Transverse colon (tissue), 4 donors: ENCODE measurements around the gene MARCHF3. TPM values are rescaled to one million over a fixed set of nuclear protein-coding genes. Genes with fewer than 3 reads are reported as not detected.
"Not testable (repeated sequence)": the region's sequence is repeated elsewhere in the genome, so short reads cannot be mapped to it uniquely, and the experiment has no call there.

Experiments
- DNase-seq: peaks from one replicate; pipeline ENCODE4 v3.0.0-alpha.2; 2019
- H3K27ac ChIP-seq, 4 donors: fragments of 200-600 bp; sonication (generic); 2 replicates each; pipeline ENCODE4 v1.5.1; 2016 to 2018; ENCODE audit warnings: inconsistent platforms in 4 of 4
- H3K27me3 ChIP-seq: fragments of 200-600 bp; sonication (generic); 2 replicates; pipeline ENCODE4 v1.5.1; 2017; ENCODE audit warnings: inconsistent platforms
- H3K36me3 ChIP-seq, 4 donors: fragments of 200-600 bp; sonication (generic); 2 replicates each; pipeline ENCODE4 v1.5.1; 2017 to 2019; ENCODE audit warnings: inconsistent platforms in 4 of 4
- H3K4me1 ChIP-seq, 4 donors: fragments of 200-600 bp; sonication (generic); 2 replicates each; pipeline ENCODE4 v1.5.1; 2017 to 2020; ENCODE audit warnings: inconsistent platforms in 4 of 4
- H3K4me3 ChIP-seq, 4 donors: fragments of 200-600 bp; sonication (generic); 1 replicate in 1 of 4; 2 replicates in 3 of 4; pipeline versions ENCODE4 v1.5.1 to v1.6.1; 2017 to 2019; ENCODE audit warnings: inconsistent platforms in 4 of 4
- H3K9me3 ChIP-seq, 2 donors: fragments of 200-600 bp; sonication (generic); 2 replicates each; pipeline ENCODE4 v1.5.1; 2017 to 2019; ENCODE audit warnings: inconsistent platforms in 2 of 2
- EP300 ChIP-seq: sonication (generic); formaldehyde crosslinking; IDR thresholded peaks from one replicate; pipeline ENCODE4 v1.6.1; 2017; ENCODE audit warnings: antibody characterized with exemption, low read depth
- POLR2A ChIP-seq: fragments of 450-650 bp; IDR thresholded peaks from one replicate; pipeline ENCODE4 v1.6.1; 2016; ENCODE audit warnings: antibody characterized with exemption, mild to moderate bottlenecking, moderate library complexity
- POLR2AphosphoS5 ChIP-seq, 3 donors: sonication (generic); formaldehyde crosslinking; IDR thresholded peaks; one replicate each; pipeline ENCODE4 v1.6.1; 2016; ENCODE audit warnings: antibody characterized with exemption in 3 of 3
- WGBS, 2 donors: methylation state at CpG; one replicate each; pipeline ENCODE4 v1.1.5; 2018; ENCODE audit warnings: low coverage in 1 of 2; 5-methylcytosine and 5-hydroxymethylcytosine counted together
- in situ Hi-C, 4 donors: fragments of 200-750 bp; cut with MboI; loops; one replicate each; pipeline versions ENCODE4 v1.15.0 to v1.15.1; 2017; ENCODE audit warnings: low sequenced_read_pairs in 3 of 4, low pct_ligation_motif_present in 1 of 4, low pct_unique_long_range_greater_than_20kb in 1 of 4
- intact Hi-C: fragments of 100-400 bp; cut with DNase I; formaldehyde crosslinking; loops from one replicate; pipeline ENCODE4 v1.15.1; 2023; ENCODE audit warnings: low total_unique reads
- total RNA-seq, 4 donors: library from RNA; depleted of rRNA; stranded (reverse); fragments of >200 nt; gene quantifications; one replicate each; pipeline ENCODE4 v1.1.0, GENCODE V29; 2016
- TF ChIP-seq, protein P1 (sequence below), 5 experiments: fragments of 200-600 bp in 3 of 5; fragments of 450-650 bp in 2 of 5; sonication (generic) in 3 of 5; IDR thresholded peaks; 1 replicate in 2 of 5; 2 replicates in 3 of 5; pipeline ENCODE4 v1.5.1; 2016 to 2017; ENCODE audit warnings: antibody characterized with exemption in 5 of 5, inconsistent platforms in 3 of 5, mild to moderate bottlenecking in 2 of 5, moderate library complexity in 1 of 5

Gene MARCHF3
- total RNA-seq, 4 donors from 2014 or later = 20.3 to 29.6 (median 23.0) TPM

DNA sequence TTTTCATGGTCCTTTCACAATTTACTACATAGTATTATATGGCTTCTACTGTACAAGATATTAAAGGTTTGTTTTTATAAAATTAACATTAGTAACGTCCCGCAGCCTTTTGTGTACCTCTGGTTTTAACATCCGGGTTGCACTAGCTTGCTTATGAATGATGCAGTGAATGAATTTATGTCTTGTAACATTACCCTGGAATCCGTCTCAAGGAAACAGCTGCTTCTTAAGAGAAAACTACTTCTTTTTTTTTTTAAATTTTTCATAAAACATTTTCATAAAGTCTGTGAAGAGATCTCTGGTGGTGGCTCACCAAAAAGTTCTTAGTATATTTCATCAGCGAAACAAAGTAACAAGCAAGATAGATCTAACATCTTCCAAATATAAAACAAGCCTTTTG lies 23.6 kb downstream of the MARCHF3 start:
- no peaks in the 10 kb centered on the region for H3K27me3 ChIP-seq
- H3K4me1 ChIP-seq = peaks cover 0 to 49% (median 19%) of the 10 kb centered on the region in 4 donors
- TF ChIP-seq POLR2AphosphoS5 (IDR thresholded peaks at IDR 0.05) = no peak
- no peak for TF ChIP-seq POLR2A
- TF ChIP-seq EP300 = no peak
- TF ChIP-seq, protein P1, sequence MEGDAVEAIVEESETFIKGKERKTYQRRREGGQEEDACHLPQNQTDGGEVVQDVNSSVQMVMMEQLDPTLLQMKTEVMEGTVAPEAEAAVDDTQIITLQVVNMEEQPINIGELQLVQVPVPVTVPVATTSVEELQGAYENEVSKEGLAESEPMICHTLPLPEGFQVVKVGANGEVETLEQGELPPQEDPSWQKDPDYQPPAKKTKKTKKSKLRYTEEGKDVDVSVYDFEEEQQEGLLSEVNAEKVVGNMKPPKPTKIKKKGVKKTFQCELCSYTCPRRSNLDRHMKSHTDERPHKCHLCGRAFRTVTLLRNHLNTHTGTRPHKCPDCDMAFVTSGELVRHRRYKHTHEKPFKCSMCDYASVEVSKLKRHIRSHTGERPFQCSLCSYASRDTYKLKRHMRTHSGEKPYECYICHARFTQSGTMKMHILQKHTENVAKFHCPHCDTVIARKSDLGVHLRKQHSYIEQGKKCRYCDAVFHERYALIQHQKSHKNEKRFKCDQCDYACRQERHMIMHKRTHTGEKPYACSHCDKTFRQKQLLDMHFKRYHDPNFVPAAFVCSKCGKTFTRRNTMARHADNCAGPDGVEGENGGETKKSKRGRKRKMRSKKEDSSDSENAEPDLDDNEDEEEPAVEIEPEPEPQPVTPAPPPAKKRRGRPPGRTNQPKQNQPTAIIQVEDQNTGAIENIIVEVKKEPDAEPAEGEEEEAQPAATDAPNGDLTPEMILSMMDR (IDR thresholded peaks at IDR 0.05) = no peak
- intact Hi-C loops (no loop called here), in situ Hi-C loops (no loop called here)
- no peaks in the 10 kb centered on the region for H3K36me3 ChIP-seq
- no peak for DNase-seq
- H3K9me3 ChIP-seq = no peaks in the 10 kb centered on the region
- H3K27ac ChIP-seq = no peak overlapping the region
- no peak overlapping the region for H3K4me3 ChIP-seq
- WGBS, 2 donors = 50 to 56% methylated on average over 5 of the region's 5 CpGs

DNA sequence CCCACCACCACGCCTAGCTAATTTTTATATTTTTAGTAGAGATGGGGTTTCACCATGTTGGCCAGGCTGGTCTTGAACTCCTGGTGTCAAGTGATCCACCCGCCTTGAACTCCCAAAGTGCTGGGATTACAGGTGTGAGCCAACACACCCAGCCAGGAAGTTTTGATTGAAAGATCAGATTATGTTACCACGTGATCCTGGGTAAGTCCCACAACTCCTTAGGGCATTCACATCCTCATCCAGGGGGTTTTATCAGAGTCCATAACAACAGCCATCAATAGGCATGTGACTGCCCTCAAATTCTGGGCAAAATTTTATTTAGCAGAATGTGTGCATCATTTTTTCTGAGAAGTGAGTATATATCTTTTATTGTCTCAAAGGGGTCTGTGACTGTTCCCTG lies 25.1 kb downstream of the MARCHF3 start:
- DNase-seq, in situ Hi-C loops, H3K36me3 ChIP-seq, H3K27me3 ChIP-seq, H3K4me3 ChIP-seq, intact Hi-C loops, H3K9me3 ChIP-seq: not testable (repeated sequence)
- Histone ChIP-seq H3K27ac (peak overlapping the region in 2 of 4 donors; percentile 68 to 75), H3K4me1 (peaks cover 0 to 52% (median 18%) of the 10 kb centered on the region in 4 donors)
- WGBS, 2 donors = 86% methylated on average over 3 of the region's 3 CpGs; no CpG with 5 or more reads in 1 of the 2 donors

DNA sequence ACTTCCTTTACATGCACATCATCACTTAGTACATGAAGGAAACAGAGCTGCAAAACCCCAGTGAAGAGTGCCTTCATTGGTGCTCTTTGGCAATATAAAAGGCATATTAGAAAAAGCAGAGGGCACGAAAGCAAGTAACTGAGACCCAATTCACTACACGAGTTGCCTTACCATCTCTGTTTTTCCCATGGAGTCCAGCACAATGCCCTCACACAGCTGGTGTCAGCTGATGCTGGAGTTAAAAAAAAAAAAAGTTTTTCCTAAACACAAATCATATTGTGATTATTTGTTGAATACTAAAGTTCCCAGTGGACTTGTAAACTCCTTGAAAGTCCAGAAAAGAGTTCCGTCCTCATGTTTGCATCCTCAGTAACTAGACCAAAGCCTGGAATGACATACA lies 25.6 kb downstream of the MARCHF3 start:
- Histone ChIP-seq H3K4me3 (no peak overlapping the region), H3K4me1 (peaks cover 0 to 52% (median 12%) of the 10 kb centered on the region in 4 donors), H3K36me3 (no peaks in the 10 kb centered on the region), H3K27me3 (no peaks in the 10 kb centered on the region), H3K9me3 (no peaks in the 10 kb centered on the region), H3K27ac (peak overlapping the region; percentile 59 to 75 (median 64))
- WGBS, 2 donors = 78 to 85% methylated on average over 3 of the region's 3 CpGs
- intact Hi-C loops = no loop called here
- TF ChIP-seq, protein P1 (IDR thresholded peaks at IDR 0.05) = no peak
- TF ChIP-seq EP300 (no peak), POLR2A (no peak), POLR2AphosphoS5 (IDR thresholded peaks at IDR 0.05) (no peak)
- in situ Hi-C loops = no loop called here
- DNase-seq = no peak

DNA sequence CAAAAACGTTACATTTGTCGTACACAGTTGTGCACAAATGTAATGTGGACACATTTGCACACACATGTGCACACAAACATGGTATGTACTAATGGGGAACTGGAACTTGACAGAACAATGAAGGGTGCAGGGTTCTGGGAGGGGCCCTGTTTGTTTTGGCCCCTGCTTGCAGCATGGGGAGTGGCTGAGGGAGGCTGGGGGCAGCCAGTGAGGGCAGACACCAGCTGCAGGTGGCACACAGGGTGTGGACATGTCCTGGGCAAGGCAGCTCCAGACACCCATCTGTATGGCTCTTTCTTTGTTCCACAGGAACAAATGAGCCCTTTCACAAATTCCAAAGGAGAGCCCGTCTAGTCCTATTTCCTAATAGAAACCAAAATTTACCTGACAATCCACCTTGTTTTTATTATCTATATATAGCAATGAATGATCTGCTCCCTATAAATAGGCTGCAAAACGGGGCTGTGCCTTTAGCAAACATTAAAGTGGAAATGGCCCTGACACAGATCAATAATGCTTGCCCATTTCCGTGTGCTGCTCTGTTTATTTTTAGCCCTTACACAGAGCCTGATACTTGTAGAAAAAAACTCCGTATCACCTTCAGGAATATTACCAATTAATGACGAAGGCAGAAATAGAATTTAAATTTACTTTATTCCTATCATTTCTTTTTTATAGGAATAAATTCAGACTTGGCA lies 26.4 kb downstream of the MARCHF3 start:
- no peaks in the 10 kb centered on the region for H3K9me3 ChIP-seq
- DNase-seq = peak; percentile 77
- WGBS, 2 donors = 47 to 56% methylated on average over 7 of the region's 7 CpGs
- H3K27ac ChIP-seq = peak overlapping the region; percentile 59 to 75 (median 64)
- no peaks in the 10 kb centered on the region for H3K36me3 ChIP-seq
- in situ Hi-C loops = no loop called here
- H3K4me1 ChIP-seq = peaks cover 0 to 45% (median 7%) of the 10 kb centered on the region in 4 donors
- H3K27me3 ChIP-seq = no peaks in the 10 kb centered on the region
- TF ChIP-seq, protein P1 (IDR thresholded peaks at IDR 0.05) = no peak
- peak in 2 of 3 donors; percentile 35 to 40 for TF ChIP-seq POLR2AphosphoS5 (IDR thresholded peaks at IDR 0.05)
- TF ChIP-seq EP300 = peak; percentile 28
- no peak for TF ChIP-seq POLR2A
- peak overlapping the region in 1 of 4 donors; percentile 22 for H3K4me3 ChIP-seq
- intact Hi-C loops = no loop called here

DNA sequence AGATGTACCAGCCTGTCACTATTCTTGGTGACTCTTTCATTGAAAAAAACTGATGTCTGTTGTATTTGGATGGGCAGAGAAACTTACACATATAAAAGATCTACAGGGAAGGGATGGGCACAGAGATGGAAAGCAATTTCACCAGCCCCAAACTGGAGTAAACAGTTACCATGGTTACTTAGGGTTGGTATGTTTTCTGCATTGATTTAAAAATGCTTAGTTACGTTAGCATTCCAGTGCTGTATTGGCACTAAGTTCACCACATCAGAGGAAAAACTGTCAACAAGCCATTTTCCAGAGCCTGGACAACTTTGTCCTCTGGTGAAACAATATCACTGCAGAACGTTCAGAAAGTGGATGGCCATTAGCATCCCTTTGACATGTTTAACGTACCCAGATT lies 28.0 kb downstream of the MARCHF3 start:
- H3K27ac ChIP-seq = peak overlapping the region in 1 of 4 donors; percentile 75

More for the DNA sequence above, 28.0 kb downstream of the MARCHF3 start:
- no peaks in the 10 kb centered on the region for H3K36me3 ChIP-seq
- H3K9me3 ChIP-seq = no peaks in the 10 kb centered on the region
- H3K27me3 ChIP-seq = no peaks in the 10 kb centered on the region
- H3K4me1 ChIP-seq = peaks cover 0 to 56% (median 7%) of the 10 kb centered on the region in 4 donors
- in situ Hi-C loops (no loop called here), intact Hi-C loops (no loop called here)
- TF ChIP-seq EP300 = no peak
- TF ChIP-seq POLR2AphosphoS5 (IDR thresholded peaks at IDR 0.05) = no peak
- TF ChIP-seq POLR2A = no peak
- TF ChIP-seq, protein P1 (IDR thresholded peaks at IDR 0.05) = no peak
- no peak overlapping the region for H3K4me3 ChIP-seq
- no peak for DNase-seq
- WGBS, 2 donors = 65 to 88% methylated on average over 2 to 3 of the region's 3 CpGs
